Tibial nerve (tissue), 4 donors: ENCODE results near the gene SUPT5H. TPM values are rescaled to one million over a fixed set of nuclear protein-coding genes. Genes with fewer than 3 reads are reported as not detected.
A peak's percentile ranks its signal among the peaks of the same experiment; 100 is the strongest.

ENCODE experiments used
- DNase-seq, 2 donors: peaks; one replicate each; pipeline ENCODE4 v3.0.0-alpha.2; 2019; ENCODE audit warnings: low spot score in 2 of 2
- H3K27ac ChIP-seq, 4 donors: fragments of 200-600 bp; sonication (generic) in 3 of 4; one replicate each; pipeline ENCODE4 v1.5.1; 2017 to 2019; ENCODE audit warnings: mild to moderate bottlenecking in 1 of 4
- H3K27me3 ChIP-seq, 2 donors: fragments of 200-600 bp; sonication (generic) in 1 of 2; one replicate each; pipeline versions ENCODE4 v1.5.1 to v1.6.0; 2017 to 2019
- H3K36me3 ChIP-seq, 3 donors: fragments of 200-600 bp; sonication (generic); one replicate each; pipeline ENCODE4 v1.5.1; 2018 to 2019
- H3K4me1 ChIP-seq, 4 donors: fragments of 200-600 bp; sonication (generic) in 3 of 4; one replicate each; pipeline ENCODE4 v1.5.1; 2017 to 2019
- H3K4me3 ChIP-seq, 4 donors: fragments of 200-600 bp; sonication (generic) in 3 of 4; one replicate each; pipeline ENCODE4 v1.5.1; 2017 to 2019; ENCODE audit warnings: mild to moderate bottlenecking in 1 of 4, moderate library complexity in 1 of 4
- H3K9me3 ChIP-seq, 4 donors: fragments of 200-600 bp; sonication (generic) in 3 of 4; one replicate each; pipeline ENCODE4 v1.5.1; 2017 to 2019
- CTCF ChIP-seq, 5 experiments: fragments of 200-600 bp in 3 of 5; fragments of 450-650 bp in 2 of 5; sonication (generic) in 3 of 5; IDR thresholded peaks; one replicate each; pipeline ENCODE4 v1.5.1; 2016 to 2019; ENCODE audit warnings: antibody characterized with exemption in 5 of 5, mild to moderate bottlenecking in 3 of 5, moderate library complexity in 2 of 5
- EP300 ChIP-seq, 2 donors: sonication (generic); formaldehyde crosslinking; IDR thresholded peaks; one replicate each; pipeline ENCODE4 v1.6.1; 2017; ENCODE audit warnings: antibody characterized with exemption in 2 of 2, mild to moderate bottlenecking in 1 of 2
- POLR2A ChIP-seq, 2 donors: fragments of 450-650 bp; IDR thresholded peaks; one replicate each; pipeline ENCODE4 v1.6.1; 2017; ENCODE audit warnings: antibody characterized with exemption in 2 of 2, mild to moderate bottlenecking in 2 of 2, moderate library complexity in 2 of 2
- WGBS, 2 donors: methylation state at CpG; one replicate each; pipeline ENCODE4 v1.1.5; 2018; 5-methylcytosine and 5-hydroxymethylcytosine counted together
- total RNA-seq, 4 donors: library from RNA; depleted of rRNA; stranded (reverse); fragments of >200 nt; gene quantifications; one replicate each; pipeline ENCODE4 v1.1.0, GENCODE V29; 2016

SUPT5H gene
- total RNA-seq, 4 donors from 2014 or later, result 94.4 to 120 (median 106) TPM

GRCh38 chr19:39427707-39428106, 17.7 kb upstream of the SUPT5H start:
- TF ChIP-seq CTCF (IDR thresholded peaks at IDR 0.05) (no peak), EP300 (IDR thresholded peaks at IDR 0.05) (no peak)
- no peak for DNase-seq
- WGBS, 2 donors, result 83 to 93% methylated on average over 11 of the region's 11 CpGs
- Histone ChIP-seq H3K27me3 (no peaks in the 10 kb centered on the region), H3K4me1 (peaks cover 0 to 55% (median 20%) of the 10 kb centered on the region in 4 donors), H3K27ac (peak overlapping the region in 3 of 4 donors; percentile 10 to 88 (median 87)), H3K36me3 (peaks cover 0 to 47% (median 0%) of the 10 kb centered on the region in 3 donors), H3K9me3 (no peaks in the 10 kb centered on the region), H3K4me3 (no peak overlapping the region)

GRCh38 chr19:39428283-39429112, 16.9 kb upstream of the SUPT5H start:
- 21 to 23% methylated on average over 19 to 21 of the region's 23 CpGs for WGBS, 2 donors
- Histone ChIP-seq H3K9me3 (no peaks in the 10 kb centered on the region), H3K4me3 (no peak overlapping the region), H3K27me3 (no peaks in the 10 kb centered on the region), H3K4me1 (peaks cover 0 to 61% (median 20%) of the 10 kb centered on the region in 4 donors), H3K27ac (peak overlapping the region; percentile 34 to 88 (median 65)), H3K36me3 (peaks cover 0 to 47% (median 2%) of the 10 kb centered on the region in 3 donors)
- DNase-seq, result peak in 1 of 2 donors; percentile 46
- TF ChIP-seq EP300 (IDR thresholded peaks at IDR 0.05), result peak in 1 of 2 donors; percentile 84
- TF ChIP-seq CTCF (IDR thresholded peaks at IDR 0.05), result no peak
- peak in 1 of 2 donors; percentile 10 for TF ChIP-seq POLR2A (IDR thresholded peaks at IDR 0.05)

GRCh38 chr19:39430675-39431593, 14.4 kb upstream of the SUPT5H start:
- Histone ChIP-seq H3K36me3 (peaks cover 0 to 42% (median 11%) of the 10 kb centered on the region in 3 donors), H3K27ac (peak overlapping the region in 3 of 4 donors; percentile 66 to 85 (median 79)), H3K9me3 (no peaks in the 10 kb centered on the region), H3K4me1 (peaks cover 0 to 77% (median 37%) of the 10 kb centered on the region in 4 donors), H3K4me3 (no peak overlapping the region), H3K27me3 (no peaks in the 10 kb centered on the region)
- peak; percentile 35 to 68 for TF ChIP-seq EP300 (IDR thresholded peaks at IDR 0.05)
- TF ChIP-seq POLR2A (IDR thresholded peaks at IDR 0.05), result no peak
- no peak for DNase-seq
- WGBS, 2 donors, result 67 to 69% methylated on average over 25 of the region's 25 CpGs

GRCh38 chr19:39432677-39433025, 12.7 kb upstream of the SUPT5H start:
- no peak for DNase-seq
- Histone ChIP-seq H3K36me3 (peaks cover 0 to 42% (median 11%) of the 10 kb centered on the region in 3 donors), H3K4me1 (peaks cover 0 to 70% (median 43%) of the 10 kb centered on the region in 4 donors), H3K9me3 (no peaks in the 10 kb centered on the region), H3K4me3 (no peak overlapping the region), H3K27ac (no peak overlapping the region), H3K27me3 (no peaks in the 10 kb centered on the region)
- TF ChIP-seq CTCF (IDR thresholded peaks at IDR 0.05) (no peak), POLR2A (IDR thresholded peaks at IDR 0.05) (no peak), EP300 (IDR thresholded peaks at IDR 0.05) (no peak)
- WGBS, 2 donors, result 86 to 94% methylated on average over 8 of the region's 8 CpGs

GRCh38 chr19:39433480-39434079, 11.8 kb upstream of the SUPT5H start:
- Histone ChIP-seq H3K36me3 (peaks cover 0 to 42% (median 11%) of the 10 kb centered on the region in 3 donors), H3K27me3 (no peaks in the 10 kb centered on the region), H3K27ac (peak overlapping the region in 2 of 4 donors; percentile 82 to 94), H3K9me3 (no peaks in the 10 kb centered on the region), H3K4me1 (peaks cover 0 to 61% (median 36%) of the 10 kb centered on the region in 4 donors), H3K4me3 (peak overlapping the region in 1 of 4 donors; percentile 97)
- no peak for DNase-seq
- TF ChIP-seq EP300 (IDR thresholded peaks at IDR 0.05) (no peak), CTCF (IDR thresholded peaks at IDR 0.05) (no peak), POLR2A (IDR thresholded peaks at IDR 0.05) (no peak)
- WGBS, 2 donors, result 92 to 95% methylated on average over 8 of the region's 8 CpGs
